Heart left ventricle (tissue), 13 donors: Measurements from ENCODE around the gene SMIM10L2A.

Experiments used
- POLR2A ChIP-seq, 2 donors: fragments of 450-650 bp; IDR thresholded peaks; one replicate each; pipeline ENCODE4 v1.6.1; 2017; ENCODE audit warnings: antibody characterized with exemption in 2 of 2, mild to moderate bottlenecking in 2 of 2, moderate library complexity in 2 of 2
- TF ChIP-seq, protein P1 (sequence below), 12 donors: fragments of 200-600 bp; sonication (generic) in 4 of 12; IDR thresholded peaks; one replicate each; pipeline versions ENCODE4 v1.5.0 to v1.8.0; 2018 to 2022; ENCODE audit warnings: antibody characterized with exemption in 12 of 12, mild to moderate bottlenecking in 5 of 12
- donor health status: ischemic (EF 13 %, LVEDD 7.1; RV severe dilation, severe dysfunction).
- donor health status: DM: no; HTN: yes; CAD: no.
- donor health status: DM: no; HTN: no; CAD: no.
- donor health status: ischemic (EF 25% LVEDD 6.9; RV normal size, moderate dysfunction).
- donor health status: ischemic (EF 25% LVEDD 5.7; RV mildly dilated, moderate dysfunction).
- donor health status: ischemic (EF 35%, LVEDD 5.7; RV mildly dilated, moderate dysfunction).
- donor health status: nonischemic (EF 11% LVEDD 7.7; RV severe dilation, severe dysfunction).
- donor health status: DM: yes; HTN: yes; CAD: no.
- donor health status: PGD.
- donor health status: ischemic (EF 29% LVEDD 5.4; RV normal size, mild dysfunction).
- donor health status: nonischemic (EF 23%, LVEDD 6.1; RV moderate dilation, normal function).

DNA sequence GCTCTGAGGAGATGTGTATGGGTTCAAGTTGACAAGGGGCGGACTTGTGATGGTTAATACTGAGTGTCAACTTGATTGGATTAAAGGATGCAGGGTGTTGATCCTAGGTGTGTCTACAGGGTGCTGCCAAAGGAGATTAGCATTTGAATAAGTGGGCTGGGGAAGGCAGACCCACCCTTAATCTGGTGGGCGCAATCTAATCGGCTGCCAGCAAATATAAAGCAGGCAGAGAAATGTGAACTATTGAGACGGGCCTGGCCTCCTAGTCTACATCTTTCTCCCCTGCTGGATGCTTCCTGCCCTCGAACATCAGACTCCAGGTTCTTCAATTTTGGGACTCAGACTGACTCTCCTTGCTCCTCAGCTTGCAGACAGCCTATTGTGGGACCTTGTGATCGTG lies 26.7 kb upstream of the SMIM10L2A start:
- TF ChIP-seq, protein P1, sequence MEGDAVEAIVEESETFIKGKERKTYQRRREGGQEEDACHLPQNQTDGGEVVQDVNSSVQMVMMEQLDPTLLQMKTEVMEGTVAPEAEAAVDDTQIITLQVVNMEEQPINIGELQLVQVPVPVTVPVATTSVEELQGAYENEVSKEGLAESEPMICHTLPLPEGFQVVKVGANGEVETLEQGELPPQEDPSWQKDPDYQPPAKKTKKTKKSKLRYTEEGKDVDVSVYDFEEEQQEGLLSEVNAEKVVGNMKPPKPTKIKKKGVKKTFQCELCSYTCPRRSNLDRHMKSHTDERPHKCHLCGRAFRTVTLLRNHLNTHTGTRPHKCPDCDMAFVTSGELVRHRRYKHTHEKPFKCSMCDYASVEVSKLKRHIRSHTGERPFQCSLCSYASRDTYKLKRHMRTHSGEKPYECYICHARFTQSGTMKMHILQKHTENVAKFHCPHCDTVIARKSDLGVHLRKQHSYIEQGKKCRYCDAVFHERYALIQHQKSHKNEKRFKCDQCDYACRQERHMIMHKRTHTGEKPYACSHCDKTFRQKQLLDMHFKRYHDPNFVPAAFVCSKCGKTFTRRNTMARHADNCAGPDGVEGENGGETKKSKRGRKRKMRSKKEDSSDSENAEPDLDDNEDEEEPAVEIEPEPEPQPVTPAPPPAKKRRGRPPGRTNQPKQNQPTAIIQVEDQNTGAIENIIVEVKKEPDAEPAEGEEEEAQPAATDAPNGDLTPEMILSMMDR (IDR thresholded peaks at IDR 0.05) = no peak
- no peak for TF ChIP-seq POLR2A (IDR thresholded peaks at IDR 0.05)
